Stromal cell of bone marrow (primary cell): ENCODE measurements around the gene SEC24C.
A peak's percentile ranks its signal among the peaks of the same experiment; 100 is the strongest.
"Not testable (repeated sequence)": the region's sequence is repeated elsewhere in the genome, so short reads cannot be mapped to it uniquely, and the experiment has no call there.

ENCODE experiments used
- DNase-seq: peaks from one replicate; pipeline ENCODE4 v3.0.0-alpha.2; 2012; ENCODE audit warnings: low read depth

SEC24C gene

DNA sequence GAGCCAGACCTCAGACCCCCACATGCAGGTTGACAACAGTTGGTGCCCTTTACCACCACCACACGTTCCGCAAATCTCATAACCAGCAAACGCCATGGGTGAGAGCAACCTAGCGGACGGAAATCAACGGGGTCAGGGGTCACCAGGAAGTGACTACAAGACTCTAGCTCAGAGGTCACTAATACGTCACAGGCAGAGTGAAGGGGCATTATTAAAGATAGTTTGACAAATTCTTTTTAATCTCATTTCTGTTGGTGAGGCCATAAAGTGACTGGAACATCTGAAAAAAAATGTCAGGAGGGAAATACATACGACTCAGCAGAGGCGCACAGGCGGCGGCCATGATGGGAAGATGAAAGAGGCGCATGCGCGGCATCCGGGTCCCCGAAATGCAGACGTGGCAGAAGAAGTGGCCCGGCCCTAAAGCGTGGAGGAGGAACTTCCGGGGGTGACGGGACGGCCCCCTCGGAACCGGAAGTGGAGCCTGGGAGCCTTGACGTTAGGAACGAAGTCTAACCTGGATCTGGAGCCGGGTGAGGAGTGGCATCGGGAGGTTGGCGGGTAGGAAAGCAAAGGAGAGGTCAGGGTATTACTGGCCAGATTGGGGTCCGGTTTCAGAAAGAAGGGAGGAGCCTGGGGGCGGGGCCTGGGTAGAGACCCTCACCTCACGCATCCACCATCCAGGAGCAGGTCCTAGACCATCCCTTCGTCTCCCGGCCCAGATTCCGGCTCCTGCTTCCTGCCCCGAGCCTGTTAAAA, at the start of gene SEC24C:
SEC24C (plus strand) TSS at position 468 of the 759 bp plus-strand sequence. CDS start 2,461 bp downstream, outside the sequence.
- DNase-seq: peak; percentile 93

GRCh38 chr10:73695302-73695701, 48.9 kb upstream of the SEC24C start:
- DNase-seq: not testable (repeated sequence)

DNA sequence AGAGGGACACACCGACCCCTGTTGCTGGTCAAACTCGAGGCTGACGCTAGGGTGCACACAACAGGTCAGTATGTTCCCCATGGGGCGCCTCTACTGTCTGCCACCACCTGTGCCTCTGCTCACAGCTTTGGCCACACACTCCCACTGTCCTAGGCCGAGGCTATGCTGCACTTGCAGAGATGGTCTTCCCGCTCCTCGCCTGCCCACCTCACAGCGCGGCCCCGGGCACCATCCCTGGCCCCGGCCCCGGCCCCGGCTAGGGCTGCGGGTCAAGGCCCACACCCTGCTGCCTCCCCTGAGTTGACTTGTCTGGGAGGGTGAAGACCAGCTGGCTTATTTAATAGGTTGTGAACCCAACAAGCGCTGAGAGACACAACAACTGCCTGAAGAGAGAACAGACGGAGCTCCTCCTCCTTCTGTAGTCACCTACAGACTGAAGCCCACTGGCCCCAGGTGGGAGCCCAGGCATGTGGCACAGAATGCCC, 46.5 kb upstream of the SEC24C start, which contains the start of gene AGAP5:
AGAP5 (minus strand) TSS at position 435 of the 485 bp plus-strand sequence; CDS start at position 81, 354 bp downstream.
- not testable (repeated sequence) for DNase-seq

GRCh38 chr10:73698819-73699218, 45.4 kb upstream of the SEC24C start:
- not testable (repeated sequence) for DNase-seq

DNA sequence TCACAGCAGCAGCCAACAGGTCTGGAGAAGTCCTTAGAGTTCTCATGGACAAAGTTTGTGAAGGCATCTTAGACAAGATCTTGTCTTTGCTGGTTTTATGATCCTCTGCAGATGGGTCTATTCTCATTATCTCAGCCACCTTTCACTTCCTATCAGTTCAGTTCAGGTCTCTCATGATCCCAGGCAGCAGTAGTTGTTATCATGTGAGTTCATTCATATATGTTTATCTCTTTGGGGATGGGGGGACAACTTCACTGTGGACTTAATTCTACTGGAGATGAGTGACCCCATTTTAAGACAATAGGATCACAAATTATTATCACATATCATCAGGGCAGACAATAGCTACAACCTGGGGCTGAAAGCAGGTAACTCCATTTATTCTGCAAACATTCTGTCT, 40.2 kb upstream of the SEC24C start:
- DNase-seq: not testable (repeated sequence)

DNA sequence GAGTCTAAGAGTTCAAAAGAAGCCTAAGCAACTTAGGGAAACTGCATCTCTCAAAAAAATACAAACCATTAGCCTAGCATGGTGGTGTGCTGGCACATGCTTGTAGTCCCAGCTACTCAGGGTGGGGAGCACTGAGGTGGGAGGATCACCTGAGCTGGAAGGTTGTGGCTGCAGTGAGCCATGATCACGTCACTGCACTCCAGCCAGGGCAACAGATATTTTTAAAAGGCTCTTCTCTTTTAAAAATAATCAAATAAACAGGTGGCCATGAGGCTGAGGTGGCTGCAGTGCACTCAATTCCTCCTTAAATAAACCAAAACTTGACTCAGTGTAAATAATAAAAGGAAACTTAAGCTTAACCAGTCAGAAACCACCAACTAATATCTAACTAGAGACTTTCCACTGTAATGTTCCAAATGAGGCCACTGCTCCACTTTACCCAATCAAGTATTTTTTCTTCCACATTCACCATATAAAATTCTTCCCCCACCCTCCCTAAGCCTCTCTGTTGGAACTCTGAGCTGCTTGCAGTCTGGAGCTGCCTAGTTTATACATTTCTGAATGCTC, 38.6 kb upstream of the SEC24C start:
- not testable (repeated sequence) for DNase-seq

- DNase-seq: not testable (repeated sequence)
Observed at GRCh38 chr10:73706488-73706887, 37.7 kb upstream of the SEC24C start.

- not testable (repeated sequence) for DNase-seq
Observed at GRCh38 chr10:73707628-73708027, 36.5 kb upstream of the SEC24C start.

GRCh38 chr10:73708122-73708521, 36.0 kb upstream of the SEC24C start:
- DNase-seq: not testable (repeated sequence)

- not testable (repeated sequence) for DNase-seq
Observed at GRCh38 chr10:73711683-73712082, 32.5 kb upstream of the SEC24C start.

DNA sequence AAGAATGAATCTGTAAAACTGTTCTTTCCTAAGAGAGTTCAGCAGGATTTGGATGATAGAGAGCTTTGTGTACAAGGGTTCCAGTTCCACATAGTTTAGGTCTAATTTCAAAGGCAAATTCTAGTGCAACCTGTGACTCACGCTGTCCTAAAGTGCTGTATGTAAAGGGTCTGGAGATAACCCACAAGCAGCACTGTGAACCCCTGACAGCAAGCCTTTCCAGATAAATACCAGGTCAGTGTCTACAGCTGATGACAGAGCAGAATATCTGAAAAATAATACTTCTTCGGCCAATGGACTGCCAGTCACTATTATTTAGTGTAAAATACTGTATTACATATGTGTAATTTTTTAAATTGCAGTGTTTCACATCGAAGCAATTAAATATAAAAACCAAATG, 30.3 kb upstream of the SEC24C start:
- not testable (repeated sequence) for DNase-seq

- not testable (repeated sequence) for DNase-seq
Observed at GRCh38 chr10:73714483-73714882, 29.7 kb upstream of the SEC24C start.

- not testable (repeated sequence) for DNase-seq
Observed at GRCh38 chr10:73715179-73716156, 28.7 kb upstream of the SEC24C start.

GRCh38 chr10:73716251-73716650, 27.9 kb upstream of the SEC24C start:
- no peak for DNase-seq

GRCh38 chr10:73717556-73717955, 26.6 kb upstream of the SEC24C start:
- no peak for DNase-seq

DNA sequence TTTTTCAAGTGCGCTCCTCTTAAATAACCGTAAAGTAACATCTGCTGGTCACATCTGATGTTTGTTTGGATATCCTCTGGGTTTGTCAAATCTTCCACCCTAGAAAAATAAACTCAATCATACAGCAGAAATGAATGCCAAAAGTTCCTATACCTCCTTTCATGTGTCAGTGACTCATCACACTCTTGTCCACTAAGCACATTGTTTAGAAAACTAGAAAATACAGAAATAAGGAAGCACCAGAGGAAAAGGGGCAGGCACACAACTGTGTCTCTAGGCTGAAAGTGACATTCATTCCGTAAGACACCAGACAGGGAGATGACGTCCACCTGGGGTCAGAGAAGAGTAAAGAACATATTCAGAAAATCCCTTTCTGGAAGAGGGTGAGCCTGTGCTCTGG, 23.6 kb upstream of the SEC24C start:
- not testable (repeated sequence) for DNase-seq

DNA sequence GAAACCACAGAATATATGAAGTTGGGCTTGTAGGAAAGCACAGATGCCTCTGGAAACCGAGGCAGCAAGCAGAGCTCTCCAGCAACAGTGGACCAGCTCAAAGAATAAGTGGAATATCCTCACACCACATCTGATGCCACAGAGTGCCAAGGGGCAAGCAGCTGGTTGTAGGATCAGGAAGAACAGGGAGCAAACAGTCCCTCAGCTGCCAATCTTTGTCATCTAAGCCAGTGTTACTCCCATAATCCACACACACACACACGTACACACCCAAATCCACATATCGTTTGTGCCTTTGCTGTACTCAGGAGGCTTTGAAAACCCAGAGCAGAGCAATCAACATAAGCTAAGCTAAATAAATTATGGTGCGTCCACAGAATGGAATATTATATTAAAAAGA, 20.7 kb upstream of the SEC24C start:
- no peak for DNase-seq

- DNase-seq: peak; percentile 18
Observed at GRCh38 chr10:73729781-73730152, 14.4 kb upstream of the SEC24C start.

DNA sequence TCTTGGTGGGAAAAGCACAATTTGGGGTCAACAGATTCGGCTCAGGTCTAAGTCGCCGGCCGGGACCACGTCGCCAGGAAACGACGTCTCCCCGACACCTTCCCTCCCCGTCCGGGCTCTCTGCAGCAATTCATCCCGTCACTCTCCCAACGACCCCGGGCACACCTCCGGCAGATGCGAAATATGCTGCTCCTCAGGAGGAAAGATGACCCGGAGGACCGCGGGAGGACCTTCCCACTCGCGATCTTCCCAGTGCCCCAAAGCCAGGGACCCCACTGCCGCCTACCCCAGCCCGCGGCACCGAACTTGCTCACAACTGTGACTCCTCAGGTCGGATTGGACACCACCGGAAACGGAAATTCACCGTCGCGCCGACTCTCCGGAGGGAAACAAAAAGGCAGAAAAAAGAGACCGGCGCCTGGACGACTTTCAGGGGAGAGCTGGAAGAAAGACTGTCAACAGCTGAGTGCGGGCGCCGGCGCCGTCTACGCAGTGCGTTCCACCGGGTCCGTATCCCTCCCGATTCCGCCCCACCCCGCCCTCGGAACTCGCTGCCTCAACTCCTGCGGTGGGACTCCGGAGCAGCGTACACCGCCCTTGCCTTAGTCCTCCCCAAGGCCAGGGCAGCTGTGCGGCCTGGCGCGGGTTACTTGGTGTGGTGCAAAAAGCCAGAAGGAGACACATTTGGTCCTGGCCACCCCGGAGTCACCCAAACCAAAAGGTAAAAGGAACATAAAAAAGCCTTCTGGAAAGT, 13.8 kb upstream of the SEC24C start:
- peak; percentile 83 for DNase-seq

- no peak for DNase-seq
Observed at GRCh38 chr10:73731588-73732375, 12.4 kb upstream of the SEC24C start.
